Astrocyte of the cerebellum (primary cell): ENCODE measurements around the gene PPT2.

Source experiments
- DNase-seq: peaks from one replicate; pipeline ENCODE4 v3.0.0-alpha.2; 2011; ENCODE audit warnings: low read depth
- H3K4me3 ChIP-seq: 2 replicates; pipeline ENCODE4 v1.5.1; 2011; ENCODE audit warnings: mild to moderate bottlenecking, low read depth, low read length, moderate library complexity
- in situ Hi-C: cut with HindIII; loops from 2 replicates; pipeline ENCODE4 v1.10.0; 2017; ENCODE audit warnings: low sequenced_read_pairs
- TF ChIP-seq, protein P1 (sequence below): IDR thresholded peaks from 2 replicates; pipeline ENCODE4 v1.5.1; 2012; ENCODE audit warnings: low read length, low read depth, moderate library complexity, mild to moderate bottlenecking; ENCODE audit errors: missing control alignments

The PPT2 gene

DNA sequence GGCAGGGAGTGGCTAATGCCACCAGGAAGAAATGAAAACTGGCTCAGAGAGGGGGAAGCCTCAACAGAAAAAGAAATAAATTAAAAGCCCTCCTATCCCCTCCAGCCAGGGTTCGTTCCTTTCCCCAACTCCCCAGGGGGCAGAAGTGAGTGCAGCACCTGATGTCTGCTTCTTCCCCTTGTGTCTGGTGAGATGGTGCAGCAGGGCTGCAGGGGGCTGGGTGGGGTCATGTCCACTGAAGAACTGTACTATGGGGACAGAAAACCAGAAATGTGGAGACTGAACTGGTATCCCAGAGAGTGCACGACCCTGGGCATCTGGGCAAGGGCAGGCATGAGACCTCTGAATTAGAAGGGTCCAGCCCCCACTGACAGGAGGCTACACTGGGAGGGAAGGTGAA, 14.4 kb downstream of the PPT2 start:
- no peak for DNase-seq
- TF ChIP-seq, protein P1, sequence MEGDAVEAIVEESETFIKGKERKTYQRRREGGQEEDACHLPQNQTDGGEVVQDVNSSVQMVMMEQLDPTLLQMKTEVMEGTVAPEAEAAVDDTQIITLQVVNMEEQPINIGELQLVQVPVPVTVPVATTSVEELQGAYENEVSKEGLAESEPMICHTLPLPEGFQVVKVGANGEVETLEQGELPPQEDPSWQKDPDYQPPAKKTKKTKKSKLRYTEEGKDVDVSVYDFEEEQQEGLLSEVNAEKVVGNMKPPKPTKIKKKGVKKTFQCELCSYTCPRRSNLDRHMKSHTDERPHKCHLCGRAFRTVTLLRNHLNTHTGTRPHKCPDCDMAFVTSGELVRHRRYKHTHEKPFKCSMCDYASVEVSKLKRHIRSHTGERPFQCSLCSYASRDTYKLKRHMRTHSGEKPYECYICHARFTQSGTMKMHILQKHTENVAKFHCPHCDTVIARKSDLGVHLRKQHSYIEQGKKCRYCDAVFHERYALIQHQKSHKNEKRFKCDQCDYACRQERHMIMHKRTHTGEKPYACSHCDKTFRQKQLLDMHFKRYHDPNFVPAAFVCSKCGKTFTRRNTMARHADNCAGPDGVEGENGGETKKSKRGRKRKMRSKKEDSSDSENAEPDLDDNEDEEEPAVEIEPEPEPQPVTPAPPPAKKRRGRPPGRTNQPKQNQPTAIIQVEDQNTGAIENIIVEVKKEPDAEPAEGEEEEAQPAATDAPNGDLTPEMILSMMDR: no peak
- in situ Hi-C loops: no loop called here
- H3K4me3 ChIP-seq: no peak overlapping the region

DNA sequence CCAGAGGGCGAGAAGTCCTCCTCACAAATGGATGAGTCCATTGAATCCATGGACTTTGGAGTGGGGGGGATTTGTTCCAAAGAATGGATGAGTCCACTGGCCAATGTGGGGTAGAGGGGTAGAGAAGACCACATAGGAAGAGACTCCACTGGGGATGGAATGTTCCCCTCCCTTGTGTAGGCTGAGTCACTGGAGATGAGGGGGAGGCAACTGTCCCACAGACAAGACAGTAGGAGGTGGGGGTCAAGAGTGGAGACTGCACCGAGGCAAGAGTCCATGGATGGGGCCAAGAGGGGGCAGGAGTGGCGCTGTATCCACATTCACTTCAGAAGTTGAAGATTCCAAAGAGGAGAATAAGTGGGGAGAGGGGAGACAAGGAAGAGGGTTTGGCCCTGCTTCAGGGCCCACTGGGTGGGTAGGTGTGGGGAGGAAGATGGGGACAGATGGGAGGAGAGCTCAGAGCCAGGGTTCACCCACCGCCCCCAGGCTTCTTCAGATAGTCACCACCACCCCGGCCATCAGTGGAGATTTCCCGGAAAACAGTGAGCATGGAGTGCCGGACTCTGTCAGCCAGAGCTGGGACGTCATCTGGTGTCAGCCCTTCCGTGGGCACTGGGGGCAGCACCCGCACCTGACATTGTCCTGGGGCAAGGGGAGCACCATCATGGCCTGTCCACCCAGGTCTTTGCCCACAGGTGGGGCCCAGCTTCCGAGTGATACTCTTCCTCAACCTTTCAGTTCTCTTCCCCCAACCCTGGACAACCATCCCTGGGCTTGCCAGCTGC, 15.1 kb downstream of the PPT2 start:
- TF ChIP-seq, protein P1: no peak
- DNase-seq: no peak
- H3K4me3 ChIP-seq: no peak overlapping the region
- in situ Hi-C loops: no loop called here

GRCh38 chr6:32170294-32170693, 16.4 kb downstream of the PPT2 start:
- TF ChIP-seq, protein P1: no peak
- no peak for DNase-seq
- in situ Hi-C loops: no loop called here
- H3K4me3 ChIP-seq: no peak overlapping the region

- no peak overlapping the region for H3K4me3 ChIP-seq
- TF ChIP-seq, protein P1: no peak
- no peak for DNase-seq
- in situ Hi-C loops: no loop called here
Observed at GRCh38 chr6:32171234-32171633, 17.3 kb downstream of the PPT2 start.

DNA sequence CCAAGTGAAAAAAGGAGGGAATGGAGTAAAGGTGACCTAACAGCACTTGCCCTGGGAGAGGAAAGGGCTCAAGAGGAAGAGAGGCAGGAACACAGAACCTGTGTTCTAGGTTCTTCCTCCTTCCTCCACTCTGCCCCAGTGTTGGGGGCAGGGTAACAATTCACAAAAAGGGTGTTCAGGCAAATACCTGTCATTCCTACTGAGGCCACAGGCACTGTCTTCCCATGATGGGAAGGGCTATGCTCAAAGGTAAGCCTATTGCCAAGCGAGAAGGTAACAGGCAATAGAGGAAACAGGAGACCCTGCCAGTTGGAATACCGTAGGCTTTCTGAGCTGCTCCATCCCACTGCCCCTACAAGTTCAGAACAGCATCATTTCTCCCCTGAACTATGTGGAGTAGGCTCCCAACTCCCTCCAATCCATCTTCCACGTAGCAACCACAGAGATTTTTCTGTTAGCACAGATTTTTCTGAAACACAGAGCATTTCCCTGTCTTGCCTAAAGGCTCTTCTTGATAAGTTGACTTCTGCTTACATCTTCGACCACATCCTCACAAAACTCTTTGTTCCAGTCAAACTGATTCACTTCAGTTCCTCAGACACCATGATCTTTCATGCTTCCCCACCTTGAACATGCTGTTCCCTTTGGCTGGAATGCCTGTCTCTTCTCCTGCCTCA, 19.2 kb downstream of the PPT2 start:
- TF ChIP-seq, protein P1: no peak
- no peak overlapping the region for H3K4me3 ChIP-seq
- in situ Hi-C loops: no loop called here
- DNase-seq: no peak

- TF ChIP-seq, protein P1: no peak
- DNase-seq: no peak
- in situ Hi-C loops: no loop called here
- no peak overlapping the region for H3K4me3 ChIP-seq
Observed at GRCh38 chr6:32174416-32174815, 20.5 kb downstream of the PPT2 start.
